ENCODE data around the gene LST1.
"Not testable (repeated sequence)": the region's sequence is repeated elsewhere in the genome, so short reads cannot be mapped to it uniquely, and the experiment has no call there.

Gene LST1

GRCh38 chr6:31548544-31548873, 37.6 kb upstream of the LST1 start:
- DNase-seq (ENCODE audit: low spot score in 2 of 2) (no peak), ATAC-seq (replicated peaks; ENCODE audit: extremely low read depth, poor library complexity, severe bottlenecking) (no peak)
- Mint-ChIP-seq H3K36me3 (ENCODE audit: insufficient read depth) (peaks cover 8% of the 10 kb centered on the region), H3K27ac (ENCODE audit: low read depth) (peak overlapping the region; percentile 90), H3K4me1 (peaks cover 26% of the 10 kb centered on the region), H3K9me3 (no peaks in the 10 kb centered on the region), H3K4me3 (peak overlapping the region; percentile 85), H3K27me3 (no peaks in the 10 kb centered on the region)

GRCh38 chr6:31551371-31551770, 34.7 kb upstream of the LST1 start:
- H3K4me3 Mint-ChIP-seq; H3K27ac Mint-ChIP-seq (ENCODE audit: low read depth); H3K9me3 Mint-ChIP-seq; ATAC-seq (replicated peaks; ENCODE audit: extremely low read depth, poor library complexity, severe bottlenecking); H3K36me3 Mint-ChIP-seq (ENCODE audit: insufficient read depth); H3K27me3 Mint-ChIP-seq: not testable (repeated sequence)
- DNase-seq (ENCODE audit: low spot score in 2 of 2): peak; percentile 45 to 47
- peaks cover 29% of the 10 kb centered on the region for H3K4me1 Mint-ChIP-seq

- Mint-ChIP-seq H3K9me3 (no peaks in the 10 kb centered on the region), H3K4me1 (peaks cover 51% of the 10 kb centered on the region), H3K4me3 (no peak overlapping the region), H3K27me3 (no peaks in the 10 kb centered on the region), H3K36me3 (ENCODE audit: insufficient read depth) (peaks cover 16% of the 10 kb centered on the region), H3K27ac (ENCODE audit: low read depth) (no peak overlapping the region)
- ATAC-seq (replicated peaks; ENCODE audit: extremely low read depth, poor library complexity, severe bottlenecking) (no peak), DNase-seq (ENCODE audit: low spot score in 2 of 2) (no peak)
These were observed 29.8 kb upstream of the LST1 start for GRCh38 chr6:31556307-31556706.

GRCh38 chr6:31557443-31558317, 28.4 kb upstream of the LST1 start:
- Mint-ChIP-seq H3K4me3 (peak overlapping the region; percentile 84), H3K27me3 (no peaks in the 10 kb centered on the region), H3K4me1 (peaks cover 57% of the 10 kb centered on the region), H3K36me3 (ENCODE audit: insufficient read depth) (peaks cover 12% of the 10 kb centered on the region), H3K27ac (ENCODE audit: low read depth) (peak overlapping the region; percentile 96), H3K9me3 (no peaks in the 10 kb centered on the region)
- no peak for DNase-seq (ENCODE audit: low spot score in 2 of 2)
- no peak for ATAC-seq (replicated peaks; ENCODE audit: extremely low read depth, poor library complexity, severe bottlenecking)

GRCh38 chr6:31558318-31558625, 27.8 kb upstream of the LST1 start:
- H3K27me3 Mint-ChIP-seq: no peaks in the 10 kb centered on the region
- H3K4me1 Mint-ChIP-seq: peaks cover 57% of the 10 kb centered on the region
- H3K4me3 Mint-ChIP-seq: peak overlapping the region; percentile 84
- no peaks in the 10 kb centered on the region for H3K9me3 Mint-ChIP-seq
- peaks cover 12% of the 10 kb centered on the region for H3K36me3 Mint-ChIP-seq (ENCODE audit: insufficient read depth)
- no peak for DNase-seq (ENCODE audit: low spot score in 2 of 2)
- peak overlapping the region; percentile 96 for H3K27ac Mint-ChIP-seq (ENCODE audit: low read depth)
- ATAC-seq (replicated peaks; ENCODE audit: extremely low read depth, poor library complexity, severe bottlenecking): no peak

- DNase-seq (ENCODE audit: low spot score in 2 of 2) (peak in 1 of 2 donors; percentile 61), ATAC-seq (replicated peaks; ENCODE audit: extremely low read depth, poor library complexity, severe bottlenecking) (peak; percentile 85)
- Mint-ChIP-seq H3K9me3 (no peaks in the 10 kb centered on the region), H3K27me3 (no peaks in the 10 kb centered on the region), H3K36me3 (ENCODE audit: insufficient read depth) (peaks cover 13% of the 10 kb centered on the region), H3K4me1 (peaks cover 61% of the 10 kb centered on the region), H3K27ac (ENCODE audit: low read depth) (peak overlapping the region; percentile 96), H3K4me3 (peak overlapping the region; percentile 84)
These were observed 27.2 kb upstream of the LST1 start for GRCh38 chr6:31558631-31559500.

- Mint-ChIP-seq H3K9me3 (no peaks in the 10 kb centered on the region), H3K4me1 (peaks cover 65% of the 10 kb centered on the region), H3K4me3 (peak overlapping the region; percentile 84), H3K27ac (ENCODE audit: low read depth) (peak overlapping the region; percentile 96), H3K36me3 (ENCODE audit: insufficient read depth) (peaks cover 15% of the 10 kb centered on the region), H3K27me3 (no peaks in the 10 kb centered on the region)
- ATAC-seq (replicated peaks; ENCODE audit: extremely low read depth, poor library complexity, severe bottlenecking): peak; percentile 35
- no peak for DNase-seq (ENCODE audit: low spot score in 2 of 2)
These were observed 26.5 kb upstream of the LST1 start for GRCh38 chr6:31559606-31559957.

GRCh38 chr6:31559958-31560696, 25.9 kb upstream of the LST1 start:
- Mint-ChIP-seq H3K36me3 (ENCODE audit: insufficient read depth) (peaks cover 16% of the 10 kb centered on the region), H3K9me3 (no peaks in the 10 kb centered on the region), H3K27me3 (no peaks in the 10 kb centered on the region), H3K4me3 (peak overlapping the region; percentile 84), H3K27ac (ENCODE audit: low read depth) (peak overlapping the region; percentile 96), H3K4me1 (peaks cover 70% of the 10 kb centered on the region)
- DNase-seq (ENCODE audit: low spot score in 2 of 2): peak in 1 of 2 donors; percentile 33
- peak; percentile 65 for ATAC-seq (replicated peaks; ENCODE audit: extremely low read depth, poor library complexity, severe bottlenecking)

GRCh38 chr6:31560697-31561058, 25.4 kb upstream of the LST1 start:
- no peaks in the 10 kb centered on the region for H3K27me3 Mint-ChIP-seq
- ATAC-seq (replicated peaks; ENCODE audit: extremely low read depth, poor library complexity, severe bottlenecking): no peak
- H3K36me3 Mint-ChIP-seq (ENCODE audit: insufficient read depth): peaks cover 21% of the 10 kb centered on the region
- peaks cover 74% of the 10 kb centered on the region for H3K4me1 Mint-ChIP-seq
- DNase-seq (ENCODE audit: low spot score in 2 of 2): no peak
- H3K4me3 Mint-ChIP-seq: peak overlapping the region; percentile 84
- peak overlapping the region; percentile 96 for H3K27ac Mint-ChIP-seq (ENCODE audit: low read depth)
- no peaks in the 10 kb centered on the region for H3K9me3 Mint-ChIP-seq

GRCh38 chr6:31567531-31568370, 18.3 kb upstream of the LST1 start:
- DNase-seq (ENCODE audit: low spot score in 2 of 2): peak in 1 of 2 donors; percentile 25
- ATAC-seq (replicated peaks; ENCODE audit: extremely low read depth, poor library complexity, severe bottlenecking): no peak
- Mint-ChIP-seq H3K27ac (ENCODE audit: low read depth) (peak overlapping the region; percentile 99), H3K27me3 (no peaks in the 10 kb centered on the region), H3K4me1 (peaks cover 69% of the 10 kb centered on the region), H3K4me3 (peak overlapping the region; percentile 65), H3K36me3 (ENCODE audit: insufficient read depth) (peaks cover 39% of the 10 kb centered on the region), H3K9me3 (no peaks in the 10 kb centered on the region)

- Mint-ChIP-seq H3K27me3 (no peaks in the 10 kb centered on the region), H3K4me1 (peaks cover 77% of the 10 kb centered on the region), H3K27ac (ENCODE audit: low read depth) (peak overlapping the region; percentile 99), H3K4me3 (peak overlapping the region; percentile 65), H3K36me3 (ENCODE audit: insufficient read depth) (peaks cover 43% of the 10 kb centered on the region), H3K9me3 (no peaks in the 10 kb centered on the region)
- peak; percentile 80 for ATAC-seq (replicated peaks; ENCODE audit: extremely low read depth, poor library complexity, severe bottlenecking)
- DNase-seq (ENCODE audit: low spot score in 2 of 2): peak in 1 of 2 donors; percentile 74
These were observed 17.5 kb upstream of the LST1 start for GRCh38 chr6:31568537-31568961.

All from central memory CD8-positive, alpha-beta T cell (primary cell).